HCT116 (cell line): ENCODE data around the gene NOTUM.

Experiments
- CTCF ChIP-seq, 3 experiments: fragments of 200-600 bp in 1 of 3; sonication (generic) in 1 of 3; IDR thresholded peaks in 2 of 3; conservative IDR thresholded peaks in 1 of 3; 2 replicates each; pipeline ENCODE4 v1.5.1; 2012 to 2017; ENCODE audit warnings: low read depth in 2 of 3, low read length in 2 of 3, antibody characterized with exemption in 1 of 3, borderline replicate concordance in 1 of 3, control low read depth in 1 of 3, mild to moderate bottlenecking in 1 of 3, mixed read lengths in 1 of 3, mixed run types in 1 of 3, moderate library complexity in 1 of 3; ENCODE audit not compliant: insufficient read depth in 1 of 3
- FOSL1 ChIP-seq: IDR thresholded peaks from 2 replicates; pipeline ENCODE4 v1.6.1; 2012; ENCODE audit warnings: low read depth
- POLR2A ChIP-seq: IDR thresholded peaks from 2 replicates; pipeline ENCODE4 v1.7.0; 2011; ENCODE audit warnings: borderline replicate concordance; ENCODE audit not compliant: insufficient read depth, insufficient read length; ENCODE audit errors: extremely low read depth
- POLR2AphosphoS5 ChIP-seq: IDR thresholded peaks from 2 replicates; pipeline ENCODE4 v1.6.1; 2011; ENCODE audit warnings: mild to moderate bottlenecking, low read depth, low read length, moderate library complexity
- SIN3A ChIP-seq: IDR thresholded peaks from 2 replicates; pipeline ENCODE4 v1.6.1; 2012; ENCODE audit warnings: low read depth
- TF ChIP-seq, protein P1 (sequence below): IDR thresholded peaks from 2 replicates; pipeline ENCODE4 v1.6.1; 2011; ENCODE audit warnings: mild to moderate bottlenecking, low read length, moderate library complexity; ENCODE audit not compliant: insufficient replicate concordance; ENCODE audit errors: extremely low read depth

DNA sequence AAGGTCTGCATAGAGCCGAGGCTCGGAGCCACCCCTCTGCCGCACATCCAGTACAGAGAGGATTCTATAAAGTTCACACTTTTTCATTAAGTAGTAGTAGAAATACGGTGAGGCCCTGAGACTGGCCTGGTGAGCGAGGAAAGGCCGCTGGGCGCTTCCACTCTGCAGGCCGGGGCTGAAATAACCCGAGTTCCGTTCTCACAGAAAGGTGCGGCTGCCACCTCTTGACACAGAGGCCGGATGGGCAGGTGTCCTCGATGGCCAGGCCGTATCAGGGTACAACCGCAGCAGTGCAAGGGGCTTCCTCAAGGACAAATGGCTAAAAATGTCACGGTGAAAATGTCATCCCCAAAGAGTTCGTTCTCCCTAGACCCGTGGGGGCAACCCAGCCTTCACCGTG lies 49.0 kb downstream of the NOTUM start:
- TF ChIP-seq POLR2A (no peak), SIN3A (no peak), CTCF (IDR thresholded peaks at IDR 0.05 in 2 of 3, conservative IDR thresholded peaks at IDR 0.05 in 1 of 3; ENCODE audit: borderline replicate concordance in 1 of 3, insufficient read depth in 1 of 3, low read depth in 2 of 3, low read length in 2 of 3) (no peak), POLR2AphosphoS5 (no peak), FOSL1 (no peak)
- TF ChIP-seq, protein P1, sequence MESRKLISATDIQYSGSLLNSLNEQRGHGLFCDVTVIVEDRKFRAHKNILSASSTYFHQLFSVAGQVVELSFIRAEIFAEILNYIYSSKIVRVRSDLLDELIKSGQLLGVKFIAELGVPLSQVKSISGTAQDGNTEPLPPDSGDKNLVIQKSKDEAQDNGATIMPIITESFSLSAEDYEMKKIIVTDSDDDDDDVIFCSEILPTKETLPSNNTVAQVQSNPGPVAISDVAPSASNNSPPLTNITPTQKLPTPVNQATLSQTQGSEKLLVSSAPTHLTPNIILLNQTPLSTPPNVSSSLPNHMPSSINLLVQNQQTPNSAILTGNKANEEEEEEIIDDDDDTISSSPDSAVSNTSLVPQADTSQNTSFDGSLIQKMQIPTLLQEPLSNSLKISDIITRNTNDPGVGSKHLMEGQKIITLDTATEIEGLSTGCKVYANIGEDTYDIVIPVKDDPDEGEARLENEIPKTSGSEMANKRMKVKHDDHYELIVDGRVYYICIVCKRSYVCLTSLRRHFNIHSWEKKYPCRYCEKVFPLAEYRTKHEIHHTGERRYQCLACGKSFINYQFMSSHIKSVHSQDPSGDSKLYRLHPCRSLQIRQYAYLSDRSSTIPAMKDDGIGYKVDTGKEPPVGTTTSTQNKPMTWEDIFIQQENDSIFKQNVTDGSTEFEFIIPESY, result no peak
